Thyroid gland (tissue), 4 donors: ENCODE measurements around the gene SULT1A2.
"Not testable (repeated sequence)": the region's sequence is repeated elsewhere in the genome, so short reads cannot be mapped to it uniquely, and the experiment has no call there.

Experiments used
- CTCF ChIP-seq, 6 experiments: fragments of 200-600 bp in 3 of 6; fragments of 450-650 bp in 3 of 6; sonication (generic) in 3 of 6; IDR thresholded peaks; one replicate each; pipeline ENCODE4 v1.5.1; 2016 to 2019; ENCODE audit warnings: antibody characterized with exemption in 6 of 6, mild to moderate bottlenecking in 2 of 6, inconsistent platforms in 1 of 6, moderate library complexity in 1 of 6
- POLR2A ChIP-seq, 2 donors: fragments of 450-650 bp; IDR thresholded peaks; one replicate each; pipeline ENCODE4 v1.6.1; 2017; ENCODE audit warnings: antibody characterized with exemption in 2 of 2, mild to moderate bottlenecking in 2 of 2, moderate library complexity in 1 of 2

GRCh38 chr16:28601589-28601988, 4.7 kb upstream of the SULT1A2 start:
- not testable (repeated sequence) for TF ChIP-seq CTCF, POLR2A (IDR thresholded peaks at IDR 0.05)
